HUES48 (cell line): ENCODE results near the gene KDM2B.
A peak's percentile ranks its signal among the peaks of the same experiment; 100 is the strongest.

ENCODE experiments used
- H3K27ac ChIP-seq: one replicate; pipeline ENCODE4 v1.7.0; 2013; ENCODE audit warnings: low read depth, low read length, inconsistent platforms
- H3K27me3 ChIP-seq: 2 replicates; pipeline ENCODE4 v1.6.1; 2013; ENCODE audit warnings: mild to moderate bottlenecking, low read length; ENCODE audit not compliant: control insufficient read depth, insufficient read depth
- H3K36me3 ChIP-seq: 2 replicates; pipeline ENCODE4 v1.6.1; 2013; ENCODE audit warnings: low read length; ENCODE audit not compliant: control insufficient read depth, insufficient read depth
- H3K4me1 ChIP-seq: 2 replicates; pipeline ENCODE4 v1.6.1; 2013; ENCODE audit warnings: mild to moderate bottlenecking, low read length; ENCODE audit not compliant: control insufficient read depth, insufficient read depth
- H3K4me3 ChIP-seq: 2 replicates; pipeline ENCODE4 v1.5.1; 2013; ENCODE audit warnings: mild to moderate bottlenecking, low read depth, low read length
- H3K9ac ChIP-seq: 2 replicates; pipeline ENCODE4 v1.6.1; 2013; ENCODE audit warnings: mild to moderate bottlenecking, low read depth, low read length, moderate library complexity
- H3K9me3 ChIP-seq: 2 replicates; pipeline ENCODE4 v1.6.1; 2013; ENCODE audit warnings: low read length; ENCODE audit not compliant: control insufficient read depth, insufficient read depth

The KDM2B gene

DNA sequence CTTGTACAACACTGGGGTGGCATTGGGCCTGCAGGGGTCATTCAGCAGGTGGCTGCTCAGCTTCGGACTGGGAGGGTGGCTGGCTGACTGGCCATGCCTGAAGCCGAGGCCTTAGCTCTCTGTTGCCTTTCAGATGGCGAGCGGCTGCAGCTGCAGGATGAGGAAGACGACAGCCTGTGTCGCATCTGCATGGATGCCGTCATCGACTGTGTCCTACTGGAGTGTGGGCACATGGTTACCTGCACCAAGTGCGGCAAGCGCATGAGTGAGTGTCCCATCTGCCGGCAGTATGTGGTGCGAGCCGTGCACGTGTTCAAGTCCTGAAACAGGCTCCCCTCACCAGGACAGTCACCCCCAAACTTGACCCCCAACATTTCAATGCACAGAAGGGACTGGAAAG, 157.6 kb downstream of the KDM2B start:
- no peaks in the 10 kb centered on the region for H3K27me3 ChIP-seq
- no peaks in the 10 kb centered on the region for H3K9me3 ChIP-seq
- peaks cover 99% of the 10 kb centered on the region for H3K36me3 ChIP-seq
- no peak overlapping the region for H3K4me3 ChIP-seq
- no peak overlapping the region for H3K27ac ChIP-seq
- no peak overlapping the region; the same call in 1 of the 2 replicates for H3K9ac ChIP-seq
- no peaks in the 10 kb centered on the region for H3K4me1 ChIP-seq

DNA sequence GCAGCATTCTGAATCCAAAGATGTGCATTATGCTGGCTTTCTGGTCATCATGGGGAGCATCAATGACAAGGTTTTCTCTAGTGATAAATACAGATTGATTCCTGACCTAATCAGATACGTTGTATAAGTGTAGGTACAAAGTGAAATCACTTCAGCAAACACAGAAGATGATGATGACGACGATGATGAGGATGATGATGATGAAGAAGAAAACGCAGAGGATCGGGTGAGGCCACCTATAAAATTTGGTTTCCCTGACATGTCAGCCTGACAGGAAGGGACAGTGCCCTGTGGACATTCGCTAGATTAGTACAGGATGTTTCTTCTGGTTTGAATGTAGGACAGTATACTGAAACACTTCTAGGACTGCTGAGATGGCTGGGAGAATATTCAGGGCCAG, 160.7 kb downstream of the KDM2B start:
- peaks cover 98% of the 10 kb centered on the region for H3K36me3 ChIP-seq
- no peaks in the 10 kb centered on the region for H3K27me3 ChIP-seq
- no peak overlapping the region for H3K4me3 ChIP-seq
- no peaks in the 10 kb centered on the region for H3K4me1 ChIP-seq
- H3K27ac ChIP-seq: no peak overlapping the region
- no peak overlapping the region for H3K9ac ChIP-seq
- no peaks in the 10 kb centered on the region for H3K9me3 ChIP-seq

DNA sequence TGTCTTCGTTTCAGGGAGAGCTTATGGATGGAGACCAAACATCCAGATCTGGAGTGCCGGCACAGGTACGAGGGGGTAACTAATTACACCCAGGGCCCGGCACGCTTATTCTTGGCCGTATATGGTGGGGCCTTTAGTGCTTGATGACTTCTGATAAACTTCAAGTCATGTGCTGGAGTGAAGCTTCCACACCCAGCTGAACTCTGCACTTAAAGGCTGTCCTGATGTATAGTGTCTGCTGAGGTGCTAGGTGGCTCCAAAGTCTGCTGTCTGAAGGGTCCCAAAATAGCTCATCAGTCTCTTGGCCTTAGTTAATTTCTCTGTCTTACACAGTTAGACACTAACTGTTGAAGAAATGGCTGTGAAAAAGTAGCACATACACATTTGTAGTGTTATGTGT, 163.0 kb downstream of the KDM2B start:
- H3K27ac ChIP-seq: no peak overlapping the region
- peaks cover 81% of the 10 kb centered on the region for H3K36me3 ChIP-seq
- no peaks in the 10 kb centered on the region for H3K4me1 ChIP-seq
- no peak overlapping the region for H3K9ac ChIP-seq
- H3K9me3 ChIP-seq: no peaks in the 10 kb centered on the region
- no peaks in the 10 kb centered on the region for H3K27me3 ChIP-seq
- no peak overlapping the region for H3K4me3 ChIP-seq

DNA sequence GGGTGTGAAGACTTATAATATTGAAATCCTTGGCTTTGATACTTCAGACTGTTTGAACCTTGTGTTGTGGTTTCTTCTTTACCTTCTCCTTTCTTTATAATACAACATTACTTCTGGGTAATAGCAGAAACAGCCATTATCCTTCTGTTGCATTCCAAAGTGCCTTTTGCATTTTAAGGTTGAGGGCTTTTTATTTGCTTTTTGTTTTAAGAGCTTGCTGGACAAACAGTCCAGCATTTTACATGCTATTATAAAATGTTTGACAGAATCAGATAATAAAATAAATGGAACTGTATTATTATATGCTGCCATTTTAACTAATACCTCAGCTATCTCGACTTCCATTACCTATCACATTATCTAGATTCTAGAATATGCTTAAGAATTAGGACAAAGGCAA, 166.9 kb downstream of the KDM2B start:
- no peak overlapping the region for H3K27ac ChIP-seq
- no peak overlapping the region for H3K9ac ChIP-seq
- H3K9me3 ChIP-seq: no peaks in the 10 kb centered on the region
- H3K4me3 ChIP-seq: no peak overlapping the region
- no peaks in the 10 kb centered on the region for H3K4me1 ChIP-seq
- peaks cover 45% of the 10 kb centered on the region for H3K36me3 ChIP-seq
- H3K27me3 ChIP-seq: no peaks in the 10 kb centered on the region

DNA sequence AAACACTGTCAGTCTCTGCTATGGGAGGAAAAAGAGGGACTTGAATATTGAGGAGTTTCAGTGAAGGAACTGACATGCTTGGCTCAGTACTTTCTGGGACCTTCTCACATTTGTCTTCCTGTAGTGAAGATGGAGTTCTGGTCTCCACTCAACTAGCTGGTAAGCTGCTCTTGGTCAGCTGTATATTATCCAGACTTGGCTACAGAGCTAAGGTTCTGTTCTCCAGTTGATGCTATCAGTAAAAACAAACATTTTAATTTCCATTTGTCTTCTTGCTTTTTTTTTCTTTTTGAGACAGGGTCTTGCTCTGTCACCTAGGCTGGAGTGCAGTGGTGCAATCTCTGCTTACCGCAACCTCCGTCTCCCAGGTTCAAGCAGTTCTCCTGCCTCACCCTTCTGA, 175.6 kb downstream of the KDM2B start:
- Histone ChIP-seq H3K9ac (no peak overlapping the region), H3K4me1 (peaks cover 11% of the 10 kb centered on the region), H3K36me3 (peaks cover 51% of the 10 kb centered on the region), H3K9me3 (no peaks in the 10 kb centered on the region), H3K27me3 (no peaks in the 10 kb centered on the region), H3K27ac (no peak overlapping the region), H3K4me3 (no peak overlapping the region)

DNA sequence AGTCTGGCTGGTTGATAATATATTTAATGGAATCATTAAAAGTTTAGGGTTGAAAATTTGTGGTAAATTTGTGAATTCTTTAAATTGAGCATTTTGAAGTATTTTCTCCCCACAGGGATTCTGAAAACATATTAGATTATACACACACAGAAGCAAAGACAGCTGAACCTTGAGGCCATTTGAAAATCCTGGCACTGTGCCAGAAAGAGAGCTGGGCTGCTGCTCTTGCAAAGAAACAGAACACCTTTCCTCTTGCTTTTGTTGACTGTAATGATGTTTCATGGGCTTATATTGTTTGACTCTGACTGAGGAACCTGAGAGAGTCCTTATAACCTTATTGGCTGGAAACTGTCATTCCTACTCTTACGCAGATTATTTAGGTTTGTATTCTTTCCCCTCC, 176.1 kb downstream of the KDM2B start:
- Histone ChIP-seq H3K9ac (no peak overlapping the region), H3K36me3 (peaks cover 51% of the 10 kb centered on the region)

DNA sequence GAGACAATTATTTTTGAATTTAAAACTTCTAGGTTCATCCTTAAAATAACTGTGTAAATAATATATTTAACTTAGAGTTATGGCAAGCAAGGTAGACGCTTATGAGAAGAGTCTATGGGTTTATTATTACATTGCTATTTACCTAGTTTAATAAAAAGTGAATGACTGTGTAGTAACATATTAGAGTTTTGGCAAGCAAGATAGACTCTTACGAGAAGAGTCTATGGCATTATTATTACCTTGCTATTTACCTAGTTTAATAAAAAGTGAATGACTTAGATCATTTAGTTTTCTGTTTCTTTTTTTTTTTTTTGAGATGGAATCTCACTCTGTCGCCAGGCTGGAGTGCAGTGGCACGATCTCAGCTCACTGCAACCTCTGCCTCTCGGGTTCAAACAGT, 177.1 kb downstream of the KDM2B start:
- no peaks in the 10 kb centered on the region for H3K9me3 ChIP-seq
- peaks cover 48% of the 10 kb centered on the region for H3K36me3 ChIP-seq
- H3K27me3 ChIP-seq: no peaks in the 10 kb centered on the region
- H3K4me3 ChIP-seq: no peak overlapping the region
- H3K4me1 ChIP-seq: peaks cover 11% of the 10 kb centered on the region
- no peak overlapping the region for H3K27ac ChIP-seq
- no peak overlapping the region for H3K9ac ChIP-seq

More for the DNA sequence above, 176.1 kb downstream of the KDM2B start:
- no peaks in the 10 kb centered on the region for H3K9me3 ChIP-seq
- no peak overlapping the region for H3K4me3 ChIP-seq
- H3K4me1 ChIP-seq: peaks cover 11% of the 10 kb centered on the region
- H3K27ac ChIP-seq: no peak overlapping the region
- H3K27me3 ChIP-seq: no peaks in the 10 kb centered on the region

DNA sequence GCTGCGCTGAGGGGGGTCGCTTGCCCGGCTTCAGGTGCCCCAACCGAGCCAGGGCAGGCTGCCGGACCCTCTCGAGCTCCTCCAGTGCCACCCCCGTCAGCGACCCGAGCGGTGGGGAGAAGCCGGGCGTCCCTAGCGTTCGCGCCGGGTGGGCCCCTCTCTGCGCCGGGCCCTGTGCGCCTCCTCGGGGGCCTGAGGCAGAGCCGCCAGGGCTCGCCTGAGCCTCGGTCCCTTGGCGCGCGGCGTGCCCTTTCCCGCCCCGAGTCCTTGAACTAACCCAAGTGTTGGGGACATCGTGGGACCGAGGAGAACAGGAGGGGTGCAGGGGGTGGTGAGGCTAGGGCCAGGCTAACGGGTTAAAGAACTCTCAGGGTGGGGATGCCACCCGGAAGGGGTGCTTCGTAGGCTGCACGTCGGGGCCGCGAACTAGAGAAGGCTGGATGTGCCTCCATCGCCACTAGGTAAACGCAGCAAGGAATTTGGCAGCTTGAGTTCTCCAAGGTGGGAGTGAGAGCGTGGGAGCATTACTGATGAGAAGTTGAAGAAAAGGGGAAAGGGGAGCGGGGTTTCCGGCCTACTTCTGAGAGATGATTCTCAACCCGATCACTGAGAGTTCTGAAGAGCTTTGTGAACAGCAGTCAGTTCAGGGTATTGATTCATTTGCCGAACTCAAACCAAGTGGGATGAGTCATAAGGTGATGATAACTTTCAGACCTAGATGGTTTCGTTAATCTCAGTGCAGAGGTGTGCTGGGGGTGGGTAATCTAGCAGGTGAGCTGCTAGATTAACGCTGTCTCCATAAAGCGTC, 180.3 kb downstream of the KDM2B start:
- peak overlapping the region; percentile 79 for H3K9ac ChIP-seq
- H3K4me3 ChIP-seq: peak overlapping the region; percentile 97
- H3K36me3 ChIP-seq: peaks cover 26% of the 10 kb centered on the region
- H3K27ac ChIP-seq: peak overlapping the region; percentile 90
- H3K27me3 ChIP-seq: no peaks in the 10 kb centered on the region
- no peaks in the 10 kb centered on the region for H3K9me3 ChIP-seq
- peaks cover 11% of the 10 kb centered on the region for H3K4me1 ChIP-seq

DNA sequence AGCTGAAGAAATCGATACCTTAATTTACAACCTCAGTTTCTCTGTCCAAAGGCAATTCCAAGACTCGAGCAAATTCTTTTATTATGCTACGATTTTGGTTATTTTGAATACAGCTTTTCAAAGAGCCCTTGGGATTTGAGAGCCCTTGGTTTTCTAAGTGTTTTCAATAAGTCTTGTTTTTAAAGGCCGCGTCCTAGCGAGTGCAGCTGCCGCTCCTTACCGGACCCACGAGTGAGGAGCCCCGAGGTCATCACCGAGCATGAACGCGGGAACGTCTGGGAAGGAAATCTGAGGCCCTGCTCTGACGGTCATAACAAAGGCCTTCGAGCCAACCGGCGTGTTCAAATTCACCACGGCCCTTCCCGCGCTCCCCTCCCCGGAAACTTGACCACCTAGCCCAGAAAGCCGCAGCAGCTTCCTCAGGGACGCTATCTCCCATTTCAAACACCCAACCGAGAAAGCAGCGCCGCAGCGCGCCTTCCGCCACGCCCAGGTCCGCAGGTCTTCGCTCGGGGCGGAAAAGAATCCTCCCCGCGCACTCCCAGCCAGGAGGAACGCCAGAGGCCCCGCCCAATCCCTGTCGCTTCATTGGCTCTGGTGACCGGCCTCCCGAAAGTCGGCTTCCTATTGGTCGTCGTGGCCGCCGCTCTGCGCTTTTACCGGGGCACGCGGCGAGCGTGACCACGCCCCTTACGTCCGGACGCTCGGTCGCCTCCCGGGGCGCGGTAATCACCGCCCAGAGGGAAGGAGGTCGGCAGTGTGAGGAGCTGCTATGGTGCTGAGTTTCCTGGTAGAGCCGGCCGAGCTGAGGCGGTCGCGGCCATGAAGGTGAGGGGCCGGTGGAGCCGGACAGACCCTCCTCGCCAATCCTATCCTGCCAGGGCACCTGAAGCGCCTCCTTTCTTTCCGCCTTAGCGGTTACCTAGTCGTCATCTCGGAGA, 181.2 kb downstream of the KDM2B start, which contains the start of gene RNF34:
TSS of gene RNF34 (plus strand) at position 728 of the 941 bp plus-strand sequence. CDS start at position 823, 95 bp downstream.
- peak within 1 kb of the TSS; percentile 90 for H3K27ac ChIP-seq
- peaks cover 18% of the 10 kb centered on the region for H3K36me3 ChIP-seq
- H3K9ac ChIP-seq: peak within 1 kb of the TSS; percentile 93
- H3K4me3 ChIP-seq: peak within 1 kb of the TSS; percentile 97
- H3K4me1 ChIP-seq: peaks cover 11% of the 10 kb centered on the region
- no peaks in the 10 kb centered on the region for H3K27me3 ChIP-seq
- no peaks in the 10 kb centered on the region for H3K9me3 ChIP-seq

DNA sequence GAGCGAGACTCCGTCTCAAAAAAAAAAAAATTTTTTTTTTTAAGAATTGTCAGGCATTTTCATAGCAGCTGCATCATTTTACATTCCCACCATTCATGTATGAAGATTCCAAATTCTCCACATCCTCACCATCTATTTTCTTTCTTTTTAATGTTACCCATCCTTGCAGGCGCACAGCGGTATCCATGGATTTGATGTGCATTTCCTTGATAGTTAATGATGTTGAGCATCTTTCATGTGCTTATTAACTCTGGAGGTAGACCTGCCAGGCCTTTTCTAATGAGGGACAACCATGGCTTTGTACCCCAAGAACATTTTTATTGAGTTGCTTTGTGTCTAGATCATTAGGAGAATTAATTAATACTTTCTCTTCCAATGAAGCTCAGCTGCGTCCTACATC, 182.5 kb downstream of the KDM2B start:
- peak overlapping the region; percentile 97; the same call in 1 of the 2 replicates for H3K4me3 ChIP-seq
- peaks cover 6% of the 10 kb centered on the region for H3K36me3 ChIP-seq
- H3K27ac ChIP-seq: no peak overlapping the region
- no peaks in the 10 kb centered on the region for H3K9me3 ChIP-seq
- peaks cover 11% of the 10 kb centered on the region for H3K4me1 ChIP-seq
- no peaks in the 10 kb centered on the region for H3K27me3 ChIP-seq
- no peak overlapping the region for H3K9ac ChIP-seq

DNA sequence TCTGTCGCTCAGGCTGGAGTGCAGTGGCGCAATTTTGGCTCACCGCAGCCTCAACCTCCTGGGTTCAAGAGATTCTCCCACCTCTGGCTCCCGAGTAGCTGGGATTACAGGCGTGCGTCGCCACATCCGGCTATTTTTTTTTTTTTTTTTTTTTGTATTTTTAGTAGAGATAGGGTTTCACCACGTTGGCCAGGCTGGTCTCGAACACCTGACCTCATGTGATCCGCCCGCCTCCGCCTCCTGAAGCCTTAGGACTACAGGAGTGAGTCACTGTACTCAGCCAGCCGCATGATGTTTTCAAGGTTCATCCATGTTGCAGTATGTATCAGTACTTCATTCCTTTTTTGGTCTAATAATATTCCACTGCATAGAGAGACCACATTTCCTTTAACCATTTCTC, 183.3 kb downstream of the KDM2B start:
- no peak overlapping the region for H3K4me3 ChIP-seq
- H3K27me3 ChIP-seq: no peaks in the 10 kb centered on the region
- peaks cover 11% of the 10 kb centered on the region for H3K4me1 ChIP-seq
- H3K9me3 ChIP-seq: no peaks in the 10 kb centered on the region
- peaks cover 1% of the 10 kb centered on the region; the same call in 1 of the 2 replicates for H3K36me3 ChIP-seq
- no peak overlapping the region for H3K9ac ChIP-seq
- H3K27ac ChIP-seq: no peak overlapping the region
